AG10803 (cell line): ENCODE data around the gene AGER.

Experiments used
- DNase-seq: peaks from one replicate; pipeline ENCODE4 v3.0.0; 2010; ENCODE audit warnings: low read depth
- H3K4me3 ChIP-seq: 2 replicates; pipeline ENCODE4 v1.5.1; 2011; ENCODE audit warnings: mild to moderate bottlenecking, low read length, control low read depth
- CTCF ChIP-seq: conservative IDR thresholded peaks from 2 replicates; pipeline ENCODE4 v1.5.1; 2011; ENCODE audit warnings: mild to moderate bottlenecking, low read length, control low read depth, inconsistent platforms

Gene AGER

GRCh38 chr6:32181915-32182529, 2.0 kb downstream of the AGER start:
- no peak for DNase-seq
- no peak overlapping the region for H3K4me3 ChIP-seq
- TF ChIP-seq CTCF, result no peak

GRCh38 chr6:32181148-32181702, 2.8 kb downstream of the AGER start:
- TF ChIP-seq CTCF, result no peak
- DNase-seq, result no peak
- no peak overlapping the region for H3K4me3 ChIP-seq

GRCh38 chr6:32179766-32180405, 4.2 kb downstream of the AGER start:
- DNase-seq, result no peak
- no peak overlapping the region for H3K4me3 ChIP-seq
- no peak for TF ChIP-seq CTCF

GRCh38 chr6:32178547-32179440, 5.3 kb downstream of the AGER start:
- TF ChIP-seq CTCF, result no peak
- H3K4me3 ChIP-seq, result peak overlapping the region; percentile 97
- DNase-seq, result no peak

GRCh38 chr6:32177788-32178546, 6.1 kb downstream of the AGER start, which contains the start of gene RNF5:
Gene RNF5 (plus strand): TSS chr6:32178405. CDS start chr6:32178512, 107 bp downstream.
- no peak for TF ChIP-seq CTCF
- peak; percentile 100 for DNase-seq

DNA sequence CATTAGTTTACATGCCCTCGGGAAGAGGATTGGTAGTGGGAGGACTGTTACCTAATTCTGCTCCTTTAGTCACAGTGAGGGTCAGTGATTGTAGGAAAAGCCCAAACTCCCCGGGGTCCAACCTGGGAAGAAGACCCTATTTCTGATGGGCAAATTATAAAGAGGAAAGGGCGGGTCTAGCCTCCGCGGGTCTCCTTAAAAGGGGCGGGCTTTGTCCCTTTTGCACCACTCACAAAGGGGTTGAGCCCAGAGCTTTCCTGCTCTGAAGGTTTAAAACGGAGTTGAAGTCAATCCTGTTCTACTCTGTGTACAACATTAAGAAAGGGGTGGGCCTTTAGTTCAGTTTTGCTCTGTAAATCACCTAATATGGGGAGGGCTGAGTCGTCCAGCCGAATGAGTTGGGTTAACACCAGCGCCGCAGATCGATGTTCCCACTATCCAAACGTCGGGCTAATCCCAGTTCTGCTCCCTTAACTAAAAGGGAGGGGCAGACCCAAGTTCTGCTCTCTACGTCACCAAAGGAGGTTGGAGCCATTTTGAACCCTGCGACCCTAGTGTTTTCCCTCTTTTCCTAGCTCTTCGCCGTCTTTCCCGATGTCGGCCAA, 6.8 kb downstream of the AGER start:
- peak overlapping the region; percentile 97 for H3K4me3 ChIP-seq
- TF ChIP-seq CTCF, result no peak
- no peak for DNase-seq

More at GRCh38 chr6:32177788-32178546, 6.1 kb downstream of the AGER start, which contains the start of gene RNF5:
- H3K4me3 ChIP-seq, result peak within 1 kb of the TSS; percentile 97
